GM20431 (cell line): ENCODE measurements around the gene CLASP1.
"Not testable (repeated sequence)": the region's sequence is repeated elsewhere in the genome, so short reads cannot be mapped to it uniquely, and the experiment has no call there.

Experiments
- in situ Hi-C: fragments of 300-500 bp; cut with MseI, MboI; formaldehyde crosslinking; loops from one replicate; pipeline ENCODE4 v1.15.0; 2020; ENCODE audit warnings: low sequenced_read_pairs; ENCODE audit not compliant: unreplicated experiment

Gene CLASP1

GRCh38 chr2:121649149-121649595 lies at the start of gene CLASP1:
Gene CLASP1 (minus strand): TSS chr2:121649462. CDS start chr2:121605895, 43,567 bp downstream.
- in situ Hi-C loops, result loop anchor here (25.0 kb wide), 1 partner anchor 112 kb away; the partner anchor contains the start of gene RNU4ATAC

- in situ Hi-C loops, result no loop called here
Observed at GRCh38 chr2:121698318-121698930, 49.2 kb upstream of the CLASP1 start.

GRCh38 chr2:121697108-121697631 lies 47.9 kb upstream of the CLASP1 start:
- in situ Hi-C loops, result no loop called here

- in situ Hi-C loops, result no loop called here
Observed at GRCh38 chr2:121696410-121696930, 47.2 kb upstream of the CLASP1 start.

GRCh38 chr2:121695171-121695451 lies 45.8 kb upstream of the CLASP1 start:
- in situ Hi-C loops, result no loop called here

- in situ Hi-C loops, result no loop called here
Observed at GRCh38 chr2:121694398-121695170, 45.3 kb upstream of the CLASP1 start.

- in situ Hi-C loops, result not testable (repeated sequence)
Observed at GRCh38 chr2:121690572-121690971, 41.3 kb upstream of the CLASP1 start.

GRCh38 chr2:121690095-121690494 lies 40.8 kb upstream of the CLASP1 start:
- in situ Hi-C loops, result no loop called here

- in situ Hi-C loops, result no loop called here
Observed at GRCh38 chr2:121689356-121689755, 40.1 kb upstream of the CLASP1 start.

- in situ Hi-C loops, result no loop called here
Observed at GRCh38 chr2:121688820-121689219, 39.6 kb upstream of the CLASP1 start.

GRCh38 chr2:121686902-121687301 lies 37.6 kb upstream of the CLASP1 start:
- in situ Hi-C loops, result no loop called here

GRCh38 chr2:121686218-121686617 lies 37.0 kb upstream of the CLASP1 start:
- in situ Hi-C loops, result no loop called here

GRCh38 chr2:121682396-121683298 lies 33.4 kb upstream of the CLASP1 start:
- in situ Hi-C loops, result no loop called here

- in situ Hi-C loops, result no loop called here
Observed at GRCh38 chr2:121677855-121678254, 28.6 kb upstream of the CLASP1 start.

GRCh38 chr2:121671621-121672020 lies 22.4 kb upstream of the CLASP1 start:
- in situ Hi-C loops, result not testable (repeated sequence)

- in situ Hi-C loops, result no loop called here
Observed at GRCh38 chr2:121670181-121670580, 20.9 kb upstream of the CLASP1 start.

- in situ Hi-C loops, result no loop called here
Observed at GRCh38 chr2:121667618-121668017, 18.4 kb upstream of the CLASP1 start.

GRCh38 chr2:121666042-121666441 lies 16.8 kb upstream of the CLASP1 start:
- in situ Hi-C loops, result no loop called here

GRCh38 chr2:121665504-121665903 lies 16.2 kb upstream of the CLASP1 start:
- in situ Hi-C loops, result no loop called here

GRCh38 chr2:121664713-121665112 lies 15.5 kb upstream of the CLASP1 start:
- in situ Hi-C loops, result no loop called here
